ENCODE data around the gene ZBTB7C.
A peak's percentile ranks its signal among the peaks of the same experiment; 100 is the strongest.

ZBTB7C gene

DNA sequence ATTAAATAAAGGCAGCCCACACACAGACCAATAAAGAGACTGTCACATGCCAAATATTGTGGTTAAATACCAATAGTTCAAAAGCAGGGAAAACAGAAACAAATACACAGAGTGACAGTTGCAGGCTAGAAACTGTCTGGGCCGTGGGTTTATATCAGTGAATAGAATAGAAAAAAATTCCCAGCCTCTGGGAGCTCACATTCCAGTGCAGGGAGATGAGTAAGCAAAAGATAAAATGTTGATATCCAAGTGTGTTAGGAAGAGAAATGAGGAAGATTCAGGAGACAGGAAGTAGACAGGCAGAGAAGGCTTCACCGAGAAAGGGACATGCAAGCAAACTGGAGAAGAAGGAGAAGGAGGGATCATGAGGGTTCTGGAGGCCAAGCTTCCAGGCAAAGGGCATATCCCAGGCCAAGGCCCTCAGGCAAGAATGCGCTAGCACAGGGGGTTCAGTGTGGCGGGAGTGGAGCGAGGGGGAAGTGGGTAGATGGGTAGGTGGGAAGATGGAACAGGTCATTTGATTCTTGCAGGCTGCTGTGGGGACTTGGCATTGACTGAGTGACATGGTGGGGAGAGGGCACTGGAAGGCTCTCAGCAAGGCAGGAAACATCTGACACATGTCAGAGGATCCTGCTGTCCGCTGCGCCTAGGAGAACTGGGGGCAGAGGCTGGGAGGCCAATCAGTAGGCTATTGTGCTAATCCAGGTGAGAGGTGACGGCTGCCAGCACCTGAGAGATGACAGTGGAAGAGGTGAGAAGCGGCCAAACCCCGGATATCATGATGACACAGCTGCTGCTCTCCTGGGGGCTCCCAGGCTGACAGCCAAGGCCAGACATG is 89.2 kb downstream of the ZBTB7C start:
- peak; percentile 78 for DNase-seq

DNA sequence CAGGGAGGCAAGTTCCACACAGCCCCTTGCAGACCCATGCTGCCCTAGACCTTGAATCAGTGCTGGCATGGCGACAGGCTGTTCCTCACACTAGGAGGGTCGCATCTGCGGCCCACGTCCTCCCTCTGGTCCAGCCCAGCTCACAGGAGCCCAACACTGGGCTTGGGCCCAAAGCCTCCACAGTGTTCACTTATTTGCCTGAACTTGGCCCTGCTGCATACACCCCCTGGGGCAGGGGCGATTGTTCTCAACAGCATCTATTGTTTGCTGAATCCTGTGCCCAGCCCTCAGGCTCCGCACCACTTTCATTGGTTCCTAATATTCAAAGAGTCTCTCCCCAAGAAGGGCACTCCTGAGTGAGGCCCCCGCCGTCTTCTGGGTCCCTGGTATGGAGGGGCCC is 90.7 kb downstream of the ZBTB7C start:
- no peak for DNase-seq

DNA sequence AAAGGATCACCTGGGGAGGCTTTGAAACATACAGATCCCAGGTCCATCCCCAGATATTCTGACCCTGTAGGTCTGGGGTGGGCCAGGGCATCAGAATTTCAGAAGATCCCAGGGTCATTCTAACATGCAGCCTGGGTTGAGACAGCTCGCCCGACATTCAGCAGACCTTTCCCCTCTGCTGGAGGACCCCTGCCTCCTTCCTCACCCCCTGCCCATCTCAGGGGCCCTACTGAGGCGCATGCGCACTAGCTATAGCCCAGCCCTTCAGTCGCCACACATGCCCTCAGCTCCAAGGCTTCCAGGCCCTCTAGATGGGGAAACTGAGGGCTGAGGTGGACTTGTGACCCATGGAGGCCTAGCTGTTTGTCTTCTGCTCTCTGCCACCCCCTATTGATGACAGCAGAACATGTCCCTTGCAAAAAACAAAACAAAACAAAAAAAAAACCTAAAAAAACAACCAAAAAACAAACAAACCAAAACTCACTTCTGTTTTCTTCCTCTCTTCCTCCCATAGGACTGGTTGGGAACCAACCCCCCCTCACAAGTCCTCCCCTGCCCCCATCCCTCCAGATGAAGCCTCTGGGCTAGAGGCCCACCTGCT is 91.3 kb downstream of the ZBTB7C start:
- no peak for DNase-seq

DNA sequence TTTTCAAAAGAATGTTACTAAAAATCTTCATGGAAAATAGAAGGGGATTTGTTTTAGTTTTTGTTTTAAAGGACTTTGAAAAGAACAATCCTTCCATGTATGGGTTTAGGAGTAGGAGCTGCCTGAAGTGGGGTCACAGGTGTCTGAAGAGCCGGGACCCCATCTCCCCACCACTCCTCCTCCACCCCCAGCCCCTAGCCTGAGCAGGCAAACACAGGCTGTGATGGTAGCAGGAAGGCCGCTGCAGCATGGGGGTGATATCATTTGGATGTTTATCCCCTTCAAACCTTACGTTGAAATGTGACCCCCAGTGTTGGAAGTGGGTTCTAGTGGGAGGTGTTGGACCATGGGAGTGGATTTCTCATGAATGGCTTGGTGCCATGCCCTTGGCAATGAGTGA is 93.0 kb downstream of the ZBTB7C start:
- no peak for DNase-seq

DNA sequence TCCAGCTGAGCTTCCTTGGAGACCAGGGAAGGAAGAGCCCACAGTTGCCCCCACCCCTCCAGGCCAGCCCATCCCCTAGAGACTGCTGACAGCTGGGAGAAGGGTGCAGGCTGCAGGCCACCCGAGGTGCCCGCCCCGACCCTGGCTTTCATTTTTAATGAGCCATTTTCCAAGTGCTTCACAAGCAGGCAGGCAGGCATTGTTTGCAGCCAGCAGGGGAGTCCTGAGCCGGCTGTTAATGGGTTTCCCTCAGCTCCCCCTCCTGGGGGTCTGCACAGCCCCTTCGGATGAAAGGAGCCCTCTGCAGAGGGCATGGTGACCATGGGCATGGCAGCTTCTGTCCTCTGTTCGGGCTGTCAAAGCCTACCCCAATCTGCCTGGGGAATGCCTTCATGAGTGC is 94.5 kb downstream of the ZBTB7C start:
- DNase-seq, result no peak

DNA sequence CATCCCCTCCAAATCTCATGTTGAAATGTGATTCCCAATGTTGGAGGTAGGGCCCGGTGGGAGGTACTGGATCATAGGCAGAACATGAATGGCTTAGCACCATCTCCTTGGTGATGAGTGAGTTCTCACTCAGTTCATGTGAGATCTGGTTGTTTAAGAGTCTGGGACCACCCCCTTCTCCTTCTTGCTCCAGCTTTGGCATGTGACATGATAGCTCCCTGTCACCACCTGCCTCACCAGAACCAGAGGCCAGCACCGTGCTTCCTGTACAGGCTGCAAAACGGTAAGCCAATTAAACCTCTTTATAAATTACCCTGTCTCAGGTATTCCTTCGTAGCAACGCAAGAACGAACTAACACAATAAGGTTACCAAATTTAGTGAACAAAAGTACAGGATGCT is 95.4 kb downstream of the ZBTB7C start:
- DNase-seq, result no peak

DNA sequence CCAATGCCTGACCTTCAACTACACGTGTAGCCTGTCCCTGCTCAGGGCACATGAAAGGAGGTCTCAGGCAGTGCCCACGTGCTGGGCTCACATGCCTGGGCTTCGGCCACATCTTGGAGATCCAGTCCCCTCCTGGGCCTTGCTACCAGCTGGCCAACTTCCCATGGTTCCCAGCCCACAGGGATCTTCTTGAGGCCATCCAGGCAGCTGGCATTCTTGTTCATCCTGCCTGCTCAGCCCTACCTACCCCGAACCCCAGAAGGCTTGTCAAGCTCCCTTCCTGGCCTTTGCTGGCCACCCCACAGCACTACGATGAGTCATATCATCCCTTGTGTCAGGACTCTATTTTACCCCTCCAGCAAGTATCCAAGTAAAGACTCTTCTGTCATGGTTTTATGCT is 97.1 kb downstream of the ZBTB7C start:
- DNase-seq, result no peak

DNA sequence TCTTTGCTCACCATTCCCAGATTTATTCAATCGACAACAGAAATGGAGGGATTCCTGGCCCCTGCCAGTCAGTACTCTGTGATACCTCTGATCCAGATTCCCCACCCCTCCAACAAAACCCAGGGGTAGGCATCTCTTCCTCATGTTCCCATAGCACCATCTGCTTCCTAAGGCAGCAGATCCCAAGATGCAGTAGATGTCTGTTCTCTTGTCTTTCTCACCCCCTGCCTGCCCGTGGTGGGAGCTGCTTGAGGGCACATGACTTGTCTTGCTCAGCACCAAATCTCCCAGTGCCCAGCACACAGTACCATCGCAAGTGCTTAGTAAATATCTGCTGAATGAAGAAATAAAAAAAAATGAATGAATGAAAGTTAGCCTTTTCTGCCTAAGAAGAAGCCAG is 98.2 kb downstream of the ZBTB7C start:
- no peak for DNase-seq

DNA sequence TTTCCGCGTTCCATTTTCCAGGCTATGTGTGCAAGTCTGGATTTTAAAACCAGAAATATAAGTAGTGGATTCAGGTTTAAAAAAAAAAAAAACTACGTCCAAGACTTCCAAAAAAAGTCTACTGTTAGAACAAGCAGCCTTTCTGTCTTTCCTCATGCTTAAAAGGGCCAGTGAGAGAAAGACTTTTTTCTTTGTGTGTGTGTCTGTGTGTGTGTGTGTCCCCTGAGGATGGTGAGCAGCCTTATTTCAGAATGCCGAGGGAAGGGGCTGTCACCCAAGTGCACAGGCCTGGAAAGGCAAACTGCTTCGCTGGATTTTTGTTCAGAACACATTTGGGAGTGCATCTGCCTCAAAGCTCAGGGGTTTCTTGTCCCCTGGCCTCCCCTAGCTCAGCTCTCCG is 98.8 kb downstream of the ZBTB7C start:
- no peak for DNase-seq

DNA sequence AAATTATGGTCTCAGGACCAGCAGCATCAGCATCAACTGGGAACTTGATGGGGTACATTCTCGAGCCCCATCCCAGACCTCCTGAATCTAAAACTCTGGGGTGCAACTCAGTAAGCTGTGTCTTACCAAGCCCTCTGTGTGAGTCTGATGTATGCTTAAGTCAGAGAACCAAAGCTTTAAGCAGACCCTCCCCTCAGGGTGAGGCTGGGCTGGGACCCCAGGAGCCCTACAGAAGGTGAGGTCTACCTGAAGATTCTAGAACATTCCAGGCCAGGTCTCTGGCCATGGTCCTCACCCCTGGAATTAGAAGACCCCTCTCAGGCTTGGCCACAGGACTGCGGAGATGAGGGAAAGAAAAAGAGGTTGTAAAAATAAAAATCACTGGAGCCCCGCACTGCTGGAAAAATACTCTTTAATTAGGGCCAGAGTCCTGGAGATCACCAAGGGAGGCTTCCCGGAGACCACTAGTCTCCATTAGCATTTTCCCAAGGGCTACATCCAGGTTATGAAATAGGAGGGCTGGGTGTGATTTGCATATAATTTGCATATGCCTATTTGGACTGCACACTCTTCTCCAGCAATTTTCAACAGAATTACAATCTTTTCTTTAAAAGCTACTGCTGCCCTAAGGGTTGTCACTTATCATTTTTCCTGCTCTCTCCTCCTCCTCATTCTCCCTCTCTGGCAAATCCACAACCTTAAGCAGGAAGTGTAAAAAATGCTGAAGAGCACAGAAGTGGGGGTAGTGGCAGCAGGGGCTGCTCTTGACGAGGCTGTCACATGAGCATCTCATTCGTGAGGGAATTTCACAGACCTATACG is 100.2 kb downstream of the ZBTB7C start:
- DNase-seq, result no peak

DNA sequence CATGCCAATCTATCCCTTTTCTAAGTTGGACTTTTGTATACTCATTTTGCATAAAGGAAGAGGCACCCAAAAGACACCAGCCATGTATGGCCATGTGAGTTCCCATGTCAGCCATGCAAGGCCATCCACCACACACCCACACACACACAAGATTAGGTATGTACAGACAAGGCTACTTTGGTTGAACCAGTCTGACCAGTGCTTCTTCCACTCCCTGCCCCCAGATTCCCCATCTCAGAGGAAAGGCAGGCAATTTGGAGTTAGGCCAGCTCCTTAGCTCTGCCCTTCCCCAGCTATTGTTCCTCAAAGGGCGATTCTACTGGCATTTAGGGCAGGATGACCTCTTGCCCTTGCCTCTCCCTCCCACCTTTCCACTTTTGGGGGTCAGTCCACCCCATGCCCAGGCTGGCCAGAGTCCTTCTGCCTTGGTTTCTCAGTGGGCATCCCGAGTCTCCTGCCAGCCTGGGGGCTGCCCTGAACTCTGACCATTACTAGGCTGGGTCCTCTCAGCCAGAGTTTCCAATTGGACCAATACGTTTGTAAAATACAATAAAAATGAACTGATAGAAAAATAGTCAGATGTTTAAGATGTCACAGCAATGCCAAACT is 101.1 kb downstream of the ZBTB7C start:
- DNase-seq, result no peak

DNA sequence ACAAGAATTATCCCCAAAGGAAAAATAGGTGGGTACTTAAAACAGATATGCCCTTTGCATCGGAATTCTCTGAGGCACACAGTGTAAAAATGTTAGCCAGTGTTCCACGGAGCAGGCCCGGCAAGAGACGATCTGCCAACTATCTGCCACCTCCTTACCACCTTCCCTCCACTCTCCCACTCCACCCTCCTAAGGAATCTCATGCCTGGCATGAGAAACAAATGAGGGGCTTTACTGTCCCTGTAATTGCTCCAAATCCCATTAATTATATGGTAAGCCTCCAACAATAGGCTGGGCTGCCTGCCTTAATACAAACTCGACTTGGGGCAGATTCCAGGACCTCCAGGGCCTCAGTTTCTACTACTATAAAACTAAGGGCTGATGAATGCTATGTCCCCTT is 102.3 kb downstream of the ZBTB7C start:
- DNase-seq, result no peak

DNA sequence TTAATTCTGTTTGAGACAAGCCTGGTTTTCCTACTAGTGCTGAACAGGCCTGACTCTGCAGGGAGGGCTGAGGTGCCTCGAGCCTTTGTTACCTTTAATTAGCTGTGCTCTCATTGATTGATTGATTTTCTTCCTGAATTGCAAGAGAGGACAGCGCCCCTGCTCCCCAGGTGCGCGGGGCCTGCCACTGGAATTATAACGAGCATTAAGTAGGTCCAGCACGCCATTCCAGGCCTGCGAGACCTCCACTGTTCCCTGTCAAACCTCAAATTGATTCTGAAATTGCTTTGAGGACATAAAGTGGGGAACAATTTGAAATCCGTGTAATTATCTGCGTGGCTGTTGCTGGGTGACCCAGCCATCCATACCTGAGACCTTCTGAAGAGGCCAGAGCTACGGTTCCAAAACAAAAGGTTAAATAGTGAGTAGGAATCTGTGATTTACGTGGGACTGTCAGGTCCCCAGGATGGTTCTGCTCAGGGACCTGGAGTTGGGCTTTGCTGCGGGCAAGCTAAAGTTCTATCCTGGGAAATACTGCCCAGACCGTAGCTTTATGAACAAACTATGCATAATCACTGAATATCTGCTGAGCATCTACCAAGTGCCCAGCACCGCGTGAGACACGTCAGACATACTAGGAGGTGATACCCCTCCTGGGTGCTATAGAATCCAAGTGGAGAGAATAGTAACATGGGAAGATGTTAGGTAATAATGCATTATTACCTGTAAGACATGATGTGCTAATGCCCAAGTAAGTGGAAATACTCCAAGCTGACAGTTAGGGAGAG is 104.1 kb downstream of the ZBTB7C start:
- DNase-seq, result no peak

DNA sequence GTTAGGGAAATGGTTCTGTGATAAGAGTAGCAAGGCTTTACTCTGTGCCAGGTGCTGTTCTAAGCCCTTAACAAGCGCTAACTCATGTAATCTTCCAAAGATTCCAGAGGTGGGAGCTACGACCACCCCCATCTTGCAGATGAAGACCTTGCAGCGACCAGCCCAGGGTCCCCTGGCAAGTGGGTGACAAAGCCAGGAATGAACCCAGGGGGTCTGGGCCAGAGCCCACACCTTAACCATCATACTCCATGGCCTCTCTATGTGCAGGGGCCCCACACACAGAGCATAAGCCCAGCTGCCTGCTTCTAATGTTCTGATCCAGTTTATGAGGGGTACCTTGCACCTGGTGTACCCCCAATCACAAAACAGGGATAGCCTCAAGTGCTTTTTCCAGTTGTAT is 105.3 kb downstream of the ZBTB7C start:
- no peak for DNase-seq

DNA sequence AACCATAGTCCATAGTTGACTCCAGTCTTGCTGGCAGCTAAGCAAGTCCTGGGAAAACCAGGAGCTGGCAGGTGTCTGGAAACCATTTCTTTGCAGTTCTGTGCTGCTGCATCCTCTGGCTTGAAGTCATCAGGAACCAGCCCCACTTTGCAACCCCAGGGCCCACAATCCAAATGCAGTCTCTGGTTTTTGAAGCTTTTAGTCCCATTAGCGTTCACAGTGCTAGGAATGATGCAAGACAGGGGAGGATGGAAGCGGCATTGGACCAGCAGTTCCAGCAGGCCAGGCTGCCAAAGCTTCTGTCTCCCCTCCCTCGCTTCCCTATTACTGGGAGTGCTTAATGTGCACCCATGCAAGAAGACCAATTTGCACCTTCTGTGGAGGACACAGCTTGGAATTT is 106.4 kb downstream of the ZBTB7C start:
- no peak for DNase-seq

DNA sequence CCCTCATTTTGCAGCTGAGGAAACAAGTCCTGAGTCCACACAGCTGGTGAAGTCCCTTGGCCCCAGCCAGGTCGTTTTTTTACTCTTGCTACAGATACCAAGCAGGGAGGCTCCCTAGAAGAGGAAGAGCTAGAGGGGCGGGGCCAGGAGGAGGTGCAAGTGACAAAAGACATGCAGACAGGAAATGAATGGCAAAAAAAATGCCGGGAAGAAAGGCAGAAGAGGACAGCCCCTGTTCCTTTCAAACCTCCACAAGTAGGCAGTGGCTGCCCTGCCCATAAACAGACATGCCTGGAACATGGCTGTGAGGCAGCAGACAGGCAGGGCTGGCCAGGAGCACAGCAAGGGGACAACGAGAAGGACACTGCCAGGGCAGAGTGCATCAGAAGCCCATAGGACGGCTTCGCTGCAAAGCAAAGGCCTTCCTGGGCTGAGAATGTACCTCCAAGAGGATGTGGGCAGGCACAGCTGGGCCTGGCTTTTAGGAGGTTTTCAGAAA is 108.7 kb downstream of the ZBTB7C start:
- DNase-seq, result no peak

DNA sequence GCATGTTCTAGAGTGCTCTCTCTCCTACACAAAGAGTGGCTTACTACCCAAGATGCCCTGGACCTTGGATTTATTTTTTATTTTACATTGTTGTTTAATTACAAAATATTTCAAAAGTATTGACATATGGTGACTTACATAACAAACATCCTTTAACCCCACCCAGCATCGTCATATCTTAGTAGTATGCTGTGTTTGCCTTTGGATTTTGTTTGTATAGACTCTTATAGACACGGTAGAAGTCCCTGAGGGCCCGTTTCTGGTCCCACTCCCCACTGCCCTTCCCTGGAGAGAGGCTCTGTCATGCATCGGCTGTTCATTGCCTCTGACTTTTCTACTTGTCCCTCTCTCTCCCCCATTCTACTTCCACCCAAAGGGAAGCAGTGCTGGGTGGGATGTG is 112.0 kb downstream of the ZBTB7C start:
- no peak for DNase-seq

DNA sequence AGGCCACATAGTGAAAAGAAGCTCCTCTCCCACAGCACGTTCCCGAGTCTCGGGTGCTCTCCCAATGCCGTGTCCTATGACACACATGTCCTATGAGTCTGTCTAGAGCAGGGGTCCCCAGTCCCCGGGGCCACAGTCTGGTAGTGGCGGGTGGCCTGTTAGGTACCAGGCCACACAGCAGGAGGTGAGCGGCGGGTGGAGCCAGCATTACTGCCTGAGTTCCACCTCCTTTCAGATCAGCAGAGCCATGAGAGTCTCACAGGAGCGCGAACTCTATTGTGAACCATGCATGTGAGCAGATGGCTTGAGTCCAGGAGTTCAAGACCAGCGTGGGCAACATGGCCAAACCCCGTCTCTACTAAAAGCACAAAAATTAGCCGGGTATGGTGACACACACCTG is 112.6 kb downstream of the ZBTB7C start:
- DNase-seq, result no peak

DNA sequence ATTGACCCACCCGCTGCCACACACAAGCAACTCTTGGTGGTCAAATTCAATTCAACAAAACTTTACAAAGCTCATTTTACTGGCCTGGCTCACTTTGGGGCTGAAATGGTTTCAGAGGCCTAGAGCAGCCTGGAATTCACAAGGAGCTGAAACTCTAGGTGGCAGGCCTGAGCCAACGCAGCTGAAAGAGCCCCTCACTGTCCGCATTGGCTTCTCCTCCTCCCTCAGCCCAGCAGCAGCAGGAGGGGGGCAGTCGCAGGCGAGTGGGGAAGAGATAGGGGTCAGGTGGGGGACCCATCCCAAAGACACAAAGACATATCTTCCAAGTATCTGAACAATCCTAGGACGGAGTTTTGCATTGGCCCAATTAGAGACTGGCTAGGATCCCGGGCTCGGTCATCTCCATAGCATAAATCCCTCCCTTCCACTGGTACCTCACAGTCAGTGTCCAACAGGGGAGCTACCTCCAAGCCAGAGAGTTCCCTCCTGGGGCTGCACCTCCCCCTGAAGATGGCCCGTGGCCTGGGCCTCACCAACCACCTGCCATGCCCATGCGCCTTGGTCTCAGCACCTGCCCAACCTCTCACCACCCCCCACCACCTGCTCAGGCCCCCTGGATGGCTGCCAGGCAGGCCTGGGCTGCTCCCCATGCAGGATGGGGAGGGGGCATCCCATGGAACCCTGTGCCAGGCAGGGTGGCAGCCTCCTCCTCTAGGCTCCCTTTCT is 113.4 kb downstream of the ZBTB7C start:
- DNase-seq, result no peak

DNA sequence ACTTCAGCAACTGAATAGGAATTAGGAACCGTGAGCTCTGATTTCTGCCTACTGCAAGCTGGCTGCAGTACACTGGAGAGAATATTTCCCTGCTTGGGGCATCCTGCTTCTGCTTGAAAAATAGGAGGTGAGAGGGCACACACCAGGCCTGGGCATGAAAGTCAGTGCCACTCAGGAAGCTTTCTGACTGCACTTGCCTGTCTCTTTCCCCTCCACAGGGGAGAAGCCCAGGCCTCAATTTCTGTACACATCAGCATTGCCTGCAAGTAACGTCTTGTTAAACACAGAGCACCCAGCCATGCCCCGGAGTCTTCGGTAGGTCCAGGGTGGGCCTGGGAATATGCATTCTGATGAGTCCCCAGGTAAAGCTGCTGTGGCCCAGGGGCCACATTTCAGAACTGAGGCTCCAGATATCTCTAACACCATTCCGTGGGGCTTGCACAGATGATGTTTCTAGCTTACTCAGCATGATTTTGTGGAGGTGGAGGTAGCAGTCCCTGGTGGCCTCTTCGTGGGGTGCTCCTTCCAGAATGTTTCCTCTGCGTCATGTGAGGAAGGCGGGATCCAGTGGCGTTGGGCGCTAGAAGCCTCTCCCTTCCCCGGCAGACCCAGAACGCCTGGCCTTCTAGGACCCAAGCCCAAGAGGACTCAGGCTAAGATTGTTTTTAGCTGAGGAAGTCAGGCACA is 114.1 kb downstream of the ZBTB7C start:
- no peak for DNase-seq

All from kidney glomerular epithelial cell (primary cell).